OCI-LY3 (cell line): ENCODE measurements around the gene ATF4.

Experiments
- H2AFZ ChIP-seq: fragments of 200-600, 300-600 bp; shearing (Covaris generic); 2 replicates; pipeline ENCODE4 v1.6.0; 2014; ENCODE audit warnings: antibody characterized with exemption, low read depth, low read length
- H3K27ac ChIP-seq: fragments of 200-600, 300-600 bp; sonication (generic); 2 replicates; pipeline ENCODE4 v1.5.1; 2014; ENCODE audit warnings: mild to moderate bottlenecking, low read length, moderate library complexity, mixed read lengths
- H3K27me3 ChIP-seq: fragments of 200-600, 300-600 bp; sonication (generic); 2 replicates; pipeline ENCODE4 v1.6.1; 2014; ENCODE audit warnings: low read depth, low read length, mixed read lengths
- H3K36me3 ChIP-seq: fragments of 200-600, 300-600 bp; sonication (generic); replicated peaks from 2 replicates; pipeline ENCODE3; 2014; ENCODE audit warnings: low read depth, low read length, mixed read lengths
- H3K4me1 ChIP-seq: fragments of 300-600, 200-600 bp; sonication (generic); 2 replicates; pipeline ENCODE4 v1.6.1; 2014; ENCODE audit warnings: low read length, mixed read lengths
- H3K4me2 ChIP-seq: fragments of 200-600, 300-600 bp; sonication (generic); 2 replicates; pipeline ENCODE4 v1.6.1; 2014; ENCODE audit warnings: low read length, mixed read lengths
- H3K4me3 ChIP-seq: fragments of 300-600, 200-600 bp; sonication (generic); 2 replicates; pipeline ENCODE4 v1.5.1; 2014; ENCODE audit warnings: antibody characterized with exemption, mild to moderate bottlenecking, low read length, moderate library complexity
- H3K79me2 ChIP-seq: fragments of 300-600, 200-600 bp; shearing (Covaris generic); 2 replicates; pipeline ENCODE4 v1.6.1; 2014; ENCODE audit warnings: mild to moderate bottlenecking, low read length, mixed read lengths
- H3K9ac ChIP-seq: fragments of 300-600, 200-600 bp; shearing (Covaris generic); 2 replicates; pipeline ENCODE4 v1.6.0; 2014; ENCODE audit warnings: mild to moderate bottlenecking, low read length, moderate library complexity
- H3K9me3 ChIP-seq: fragments of 200-600, 300-600 bp; shearing (Covaris generic); 2 replicates; pipeline ENCODE4 v1.6.1; 2014; ENCODE audit warnings: low read length, mixed read lengths; ENCODE audit not compliant: insufficient read depth
- H4K20me1 ChIP-seq: fragments of 200-600, 300-600 bp; sonication (generic); 2 replicates; pipeline ENCODE4 v1.6.1; 2016; ENCODE audit warnings: low read length, mixed read lengths; ENCODE audit not compliant: insufficient read depth
- EZH2phosphoT487 ChIP-seq: fragments of 200-600 bp; shearing (Covaris generic); IDR thresholded peaks from 2 replicates; pipeline ENCODE4 v1.6.1; 2018; ENCODE audit warnings: antibody characterized with exemption, mixed run types, low read depth
- TF ChIP-seq, protein P1 (sequence below): fragments of 200-600, 300-600 bp; sonication (generic); IDR thresholded peaks from 2 replicates; pipeline ENCODE4 v1.5.1; 2014; ENCODE audit warnings: antibody characterized with exemption, low read length, low read depth

Gene ATF4

DNA sequence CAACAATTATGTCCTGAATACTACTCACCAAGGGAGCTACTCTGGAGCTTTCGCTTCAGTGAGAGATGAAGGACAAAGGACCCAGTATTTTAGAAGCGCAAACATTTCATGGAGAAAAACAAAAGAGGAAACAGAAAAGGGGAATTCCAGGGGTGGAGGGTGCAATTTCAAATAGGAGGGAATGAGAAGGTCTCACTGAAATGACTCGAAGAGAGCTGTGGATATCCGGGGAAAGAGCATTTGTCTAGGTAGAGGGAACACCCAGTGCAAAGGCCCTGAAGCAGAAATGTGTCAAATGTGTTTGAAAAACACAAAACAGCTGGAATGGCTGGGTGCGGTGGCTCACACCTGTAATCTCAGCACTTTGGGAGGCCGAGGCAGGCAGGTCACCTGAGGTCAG, 9.8 kb downstream of the ATF4 start:
- Histone ChIP-seq H3K4me1 (peaks cover 79% of the 10 kb centered on the region), H3K9me3 (no peaks in the 10 kb centered on the region), H3K79me2 (peaks cover 65% of the 10 kb centered on the region), H3K27me3 (no peaks in the 10 kb centered on the region), H3K27ac (peak overlapping the region; percentile 80), H3K36me3 (peaks cover 42% of the 10 kb centered on the region), H4K20me1 (peaks cover 3% of the 10 kb centered on the region; the same call in 1 of the 2 replicates), H3K9ac (peak overlapping the region; percentile 53; the same call in 1 of the 2 replicates), H3K4me2 (peak overlapping the region; percentile 82), H3K4me3 (peak overlapping the region; percentile 71; the same call in 1 of the 2 replicates), H2AFZ (no peak overlapping the region)
- TF ChIP-seq, protein P1, sequence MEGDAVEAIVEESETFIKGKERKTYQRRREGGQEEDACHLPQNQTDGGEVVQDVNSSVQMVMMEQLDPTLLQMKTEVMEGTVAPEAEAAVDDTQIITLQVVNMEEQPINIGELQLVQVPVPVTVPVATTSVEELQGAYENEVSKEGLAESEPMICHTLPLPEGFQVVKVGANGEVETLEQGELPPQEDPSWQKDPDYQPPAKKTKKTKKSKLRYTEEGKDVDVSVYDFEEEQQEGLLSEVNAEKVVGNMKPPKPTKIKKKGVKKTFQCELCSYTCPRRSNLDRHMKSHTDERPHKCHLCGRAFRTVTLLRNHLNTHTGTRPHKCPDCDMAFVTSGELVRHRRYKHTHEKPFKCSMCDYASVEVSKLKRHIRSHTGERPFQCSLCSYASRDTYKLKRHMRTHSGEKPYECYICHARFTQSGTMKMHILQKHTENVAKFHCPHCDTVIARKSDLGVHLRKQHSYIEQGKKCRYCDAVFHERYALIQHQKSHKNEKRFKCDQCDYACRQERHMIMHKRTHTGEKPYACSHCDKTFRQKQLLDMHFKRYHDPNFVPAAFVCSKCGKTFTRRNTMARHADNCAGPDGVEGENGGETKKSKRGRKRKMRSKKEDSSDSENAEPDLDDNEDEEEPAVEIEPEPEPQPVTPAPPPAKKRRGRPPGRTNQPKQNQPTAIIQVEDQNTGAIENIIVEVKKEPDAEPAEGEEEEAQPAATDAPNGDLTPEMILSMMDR, result no peak
- no peak for TF ChIP-seq EZH2phosphoT487

DNA sequence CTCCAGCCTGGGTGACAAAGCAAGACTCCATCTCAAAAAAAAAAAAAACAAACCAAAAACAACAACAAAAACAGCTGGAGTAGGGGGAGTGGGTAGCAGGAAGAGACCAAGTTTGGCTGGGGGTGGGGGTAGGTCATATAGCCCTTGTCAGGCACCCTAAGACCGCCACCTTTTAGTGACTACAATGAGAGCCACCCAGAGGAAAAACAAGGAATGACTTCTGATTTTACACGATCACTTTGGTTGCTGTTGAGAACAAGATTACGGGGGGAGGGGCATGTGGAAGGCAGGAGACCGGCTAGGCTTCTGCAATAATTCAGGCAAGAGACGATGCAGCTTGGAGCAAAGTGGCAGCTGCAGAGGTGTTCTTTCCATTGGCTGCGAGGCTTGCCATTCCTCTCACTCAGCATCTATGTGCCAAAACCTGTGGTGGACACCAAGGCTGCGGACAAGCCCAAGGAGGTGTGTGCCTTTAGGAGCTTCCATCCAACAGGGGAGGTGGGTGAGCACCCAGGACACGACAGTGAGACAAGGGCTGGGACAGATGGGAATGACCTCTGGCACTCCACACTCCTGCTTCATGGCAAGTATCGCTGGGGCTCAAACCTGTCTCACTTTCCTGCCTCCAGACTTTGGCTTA, 10.4 kb downstream of the ATF4 start:
- Histone ChIP-seq H3K27me3 (no peaks in the 10 kb centered on the region), H2AFZ (no peak overlapping the region), H3K9me3 (no peaks in the 10 kb centered on the region), H3K4me1 (peaks cover 75% of the 10 kb centered on the region), H4K20me1 (no peaks in the 10 kb centered on the region), H3K9ac (no peak overlapping the region), H3K79me2 (peaks cover 58% of the 10 kb centered on the region), H3K36me3 (peaks cover 37% of the 10 kb centered on the region), H3K27ac (no peak overlapping the region), H3K4me3 (peak overlapping the region; percentile 87; the same call in 1 of the 2 replicates), H3K4me2 (peak overlapping the region; percentile 87)
- TF ChIP-seq, protein P1, result peak; percentile 22; the same call in 1 of the 2 replicates
- no peak for TF ChIP-seq EZH2phosphoT487

- Histone ChIP-seq H4K20me1 (no peaks in the 10 kb centered on the region), H3K9ac (peak within 1 kb of the TSS; percentile 93), H3K27ac (peak within 1 kb of the TSS; percentile 67), H3K79me2 (peaks cover 49% of the 10 kb centered on the region), H3K4me1 (peaks cover 62% of the 10 kb centered on the region), H3K36me3 (peaks cover 35% of the 10 kb centered on the region), H3K27me3 (no peaks in the 10 kb centered on the region), H3K9me3 (no peaks in the 10 kb centered on the region), H3K4me2 (peak within 1 kb of the TSS; percentile 87), H3K4me3 (peak within 1 kb of the TSS; percentile 87), H2AFZ (peak within 1 kb of the TSS; percentile 67; the same call in 1 of the 2 replicates)
- TF ChIP-seq, protein P1, result no peak
- no peak for TF ChIP-seq EZH2phosphoT487
Observed at GRCh38 chr22:39532215-39533073, 12.1 kb downstream of the ATF4 start, which contains the start of gene RPS19BP1. Gene RPS19BP1 (minus strand): TSS chr22:39532748. CDS start chr22:39532738, 10 bp downstream.

DNA sequence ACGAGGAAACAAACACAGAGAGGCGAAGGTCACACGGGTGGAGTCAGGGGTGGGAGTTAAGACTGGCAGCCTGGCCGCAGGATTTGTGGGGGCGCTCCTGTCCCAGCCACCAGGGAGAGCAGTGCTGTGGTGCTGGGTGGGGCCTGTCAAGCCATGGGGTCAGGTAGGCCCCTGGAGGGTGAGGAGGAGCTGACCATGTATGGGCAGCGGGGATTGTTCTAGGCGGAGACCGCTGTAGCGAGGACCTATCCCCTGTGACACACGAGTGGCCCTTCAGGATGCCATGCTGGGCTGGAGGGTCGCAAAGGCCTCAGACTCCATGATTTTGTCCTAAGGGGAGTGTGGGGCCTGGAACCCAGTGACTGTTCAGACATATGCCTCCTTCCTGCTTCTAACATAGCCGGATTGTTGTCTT, 13.7 kb downstream of the ATF4 start:
- Histone ChIP-seq H3K27me3 (no peaks in the 10 kb centered on the region), H3K4me3 (peak overlapping the region; percentile 75), H3K4me2 (peak overlapping the region; percentile 88), H4K20me1 (no peaks in the 10 kb centered on the region), H3K9ac (peak overlapping the region; percentile 44), H3K36me3 (peaks cover 22% of the 10 kb centered on the region), H3K27ac (peak overlapping the region; percentile 5; the same call in 1 of the 2 replicates), H3K4me1 (peaks cover 45% of the 10 kb centered on the region), H3K9me3 (no peaks in the 10 kb centered on the region), H2AFZ (peak overlapping the region; percentile 99), H3K79me2 (peaks cover 33% of the 10 kb centered on the region)
- TF ChIP-seq EZH2phosphoT487, result no peak
- TF ChIP-seq, protein P1, result no peak
